Measurements from ENCODE around the gene TSHR. TPM values are rescaled to one million over a fixed set of nuclear protein-coding genes. Genes with fewer than 3 reads are reported as not detected.

The TSHR gene
- total and polyA plus RNA-seq, 2 of the 13 experiments (the other 11 are each of a cell fraction or from before 2014, with no cell fraction given) = not detected

GRCh38 chr14:80965037-80965436 is 9.6 kb downstream of the TSHR start:
- in situ Hi-C loops (cut with HindIII; ENCODE audit: extremely low pct_ligation_motif_present, low pct_unique_long_range_greater_than_20kb) = no loop called here
- Histone ChIP-seq H3K4me1 (ENCODE audit: insufficient read depth, low read length) (no peaks in the 10 kb centered on the region), H3K36me3 (replicated peaks in 1 of 2; ENCODE audit: control insufficient read depth in 1 of 2, insufficient read depth in 2 of 2, low read length in 2 of 2) (no peaks in the 10 kb centered on the region), H3K4me2 (ENCODE audit: low read depth, low read length) (no peak overlapping the region), H3K27ac (ENCODE audit: extremely low read length, insufficient read depth, low read length) (no peak overlapping the region), H3K79me2 (ENCODE audit: insufficient read depth, low read length) (no peaks in the 10 kb centered on the region), H3K9ac (ENCODE audit: insufficient read depth, low read depth, low read length) (no peak overlapping the region), H3K27me3 (ENCODE audit: control insufficient read depth in 1 of 2, insufficient read depth in 2 of 2, low read length in 2 of 2) (no peaks in the 10 kb centered on the region; a peak in 1 of 5 replicates), H2AFZ (ENCODE audit: low read length) (no peak overlapping the region), H3K4me3 (replicated peaks in 1 of 3; ENCODE audit: insufficient read depth in 1 of 3, low read depth in 2 of 3, low read length in 3 of 3) (no peak overlapping the region), H3K9me3 (ENCODE audit: low read length) (no peaks in the 10 kb centered on the region), H4K20me1 (ENCODE audit: insufficient read depth, low read length) (no peaks in the 10 kb centered on the region)
- POLR2A ChIA-PET = no interaction called here
- CTCF ChIA-PET (ENCODE audit: low intra/inter-chr PET ratio, low total read pairs) = no interaction called here
- no TSS peak for BruUV-seq (replicated peaks)
- ATAC-seq = no peak
- DNase-seq (ENCODE audit: low spot score) = no peak
- 4% methylated on average over 5 of the region's 5 CpGs for WGBS (ENCODE audit: low lambda C conversion rate)
- TF ChIP-seq ZNF619 (CRISPR knock-in tag; IDR thresholded peaks at IDR 0.05) (no peak), NFRKB (IDR thresholded peaks at IDR 0.05) (no peak), TEAD2 (CRISPR knock-in tag; IDR thresholded peaks at IDR 0.05) (no peak), ARID2 (CRISPR knock-in tag; IDR thresholded peaks at IDR 0.05; ENCODE audit: borderline replicate concordance) (no peak), POGZ (CRISPR knock-in tag; IDR thresholded peaks at IDR 0.05) (no peak), AHDC1 (CRISPR knock-in tag; IDR thresholded peaks at IDR 0.05; ENCODE audit: borderline replicate concordance) (no peak), ZNF33A (CRISPR knock-in tag; IDR thresholded peaks at IDR 0.05; ENCODE audit: borderline replicate concordance) (no peak), ZFY (CRISPR knock-in tag; IDR thresholded peaks at IDR 0.05) (no peak), U2AF1 (optimal IDR thresholded peaks at IDR 0.05; ENCODE audit: low read depth, low read length) (no peak), ZC3H13 (CRISPR knock-in tag; IDR thresholded peaks at IDR 0.05) (no peak), PAF1 (CRISPR knock-in tag; IDR thresholded peaks at IDR 0.05) (no peak), FOXK1 (CRISPR knock-in tag; IDR thresholded peaks at IDR 0.05; ENCODE audit: borderline replicate concordance, low read depth) (no peak), KLF16 (CRISPR knock-in tag; IDR thresholded peaks at IDR 0.05) (no peak), SALL1 (CRISPR knock-in tag; IDR thresholded peaks at IDR 0.05) (no peak), ATF4 (CRISPR knock-in tag; IDR thresholded peaks at IDR 0.05) (no peak), ZNF841 (CRISPR knock-in tag; IDR thresholded peaks at IDR 0.05; ENCODE audit: borderline replicate concordance) (no peak), TERF1 (CRISPR knock-in tag; IDR thresholded peaks at IDR 0.05) (no peak), ZNF569 (CRISPR knock-in tag; IDR thresholded peaks at IDR 0.05; ENCODE audit: borderline replicate concordance) (no peak)
- intact Hi-C loops (cut with micrococcal nuclease; ENCODE audit: unreplicated experiment) = no loop called here
- FAIRE-seq = no peak

Measured in HepG2 (cell line).